Left lung (tissue), 10 donors: ENCODE measurements around the gene DCUN1D4. TPM values are rescaled to one million over a fixed set of nuclear protein-coding genes. Genes with fewer than 3 reads are reported as not detected.
A peak's percentile ranks its signal among the peaks of the same experiment; 100 is the strongest.

Source experiments
- ATAC-seq: fragments of 200-7000 bp; cut with Tn5 transposase; one replicate; pipeline ENCODE4 v1.9.1; 2020; ENCODE audit warnings: moderate library complexity
- DNase-seq, 4 donors: peaks; one replicate each; pipeline ENCODE4 v3.0.0-alpha.2; 2013 to 2020
- H3K27ac ChIP-seq, 2 donors: fragments of 200-600 bp; sonication (generic) in 1 of 2; one replicate each; pipeline versions ENCODE4 v1.5.0 to v1.8.0; 2020 to 2021
- H3K27me3 ChIP-seq, 2 donors: fragments of 200-600 bp; sonication (generic) in 1 of 2; one replicate each; pipeline versions ENCODE4 v1.5.0 to v1.8.0; 2020 to 2021
- H3K36me3 ChIP-seq, 2 donors: fragments of 200-600 bp; sonication (generic) in 1 of 2; one replicate each; pipeline versions ENCODE4 v1.5.0 to v1.8.0; 2020 to 2021
- H3K4me1 ChIP-seq, 2 donors: fragments of 200-600 bp; one replicate each; pipeline ENCODE4 v1.8.0; 2021
- H3K4me3 ChIP-seq, 2 donors: fragments of 200-600 bp; sonication (generic) in 1 of 2; one replicate each; pipeline versions ENCODE4 v1.5.0 to v1.8.0; 2020 to 2021; ENCODE audit warnings: mild to moderate bottlenecking in 1 of 2
- H3K9me3 ChIP-seq, 2 donors: fragments of 200-600 bp; sonication (generic) in 1 of 2; one replicate each; pipeline versions ENCODE4 v1.5.0 to v1.8.0; 2020 to 2021
- intact Hi-C, 2 donors: fragments of 100-400 bp; cut with DNase I; formaldehyde crosslinking; loops; one replicate each; pipeline versions ENCODE4 v1.11.2 to v1.14.2; 2022
- polyA plus RNA-seq, 6 donors: library from polyadenylated mRNA; unstranded; fragments of 120-200 nt; gene quantifications; one replicate each; pipeline ENCODE4 v1.2.1, GENCODE V29; 2013; ENCODE audit not compliant: insufficient read length in 6 of 6
- total RNA-seq, 2 donors: library from RNA; stranded (reverse); fragmentation: NEBNext Ultra II Directional; extraction: Animal tissue kit (Norgen Biotek cat#: 25700); gene quantifications; one replicate each; pipeline ENCODE4 v1.2.1, GENCODE V29; 2021
- TF ChIP-seq, protein P1 (sequence below), 2 donors: fragments of 200-600 bp; sonication (generic) in 1 of 2; IDR thresholded peaks; one replicate each; pipeline versions ENCODE4 v1.5.0 to v1.8.0; 2021; ENCODE audit warnings: antibody characterized with exemption in 2 of 2
- donor health status: DM: no; HTN: yes; CAD: no.
- donor health status: DM: no; HTN: no; CAD: no.

Gene DCUN1D4
- total and polyA plus RNA-seq, 8 donors: 31.6 to 54.6 (median 46.5) TPM

DNA sequence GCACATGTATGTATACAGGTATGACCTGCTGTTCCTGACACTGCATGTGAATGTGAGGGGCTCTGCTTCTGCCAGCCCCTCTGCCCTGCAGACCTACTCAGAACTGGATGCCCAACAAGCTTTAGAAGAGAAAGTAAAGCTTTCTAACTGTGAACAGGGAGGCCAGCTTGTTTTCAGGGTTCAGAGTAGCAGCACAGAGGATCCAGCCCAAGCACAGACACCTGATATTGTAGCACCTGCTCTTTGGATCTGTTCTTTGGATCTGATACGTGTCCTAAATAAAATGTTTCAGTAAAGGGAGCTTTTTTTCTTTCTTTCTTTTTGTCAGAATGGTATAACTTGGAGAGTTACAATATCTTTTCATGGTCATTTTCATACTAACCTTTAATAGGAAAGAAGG, 19.2 kb downstream of the DCUN1D4 start:
- ATAC-seq: no peak
- TF ChIP-seq, protein P1, sequence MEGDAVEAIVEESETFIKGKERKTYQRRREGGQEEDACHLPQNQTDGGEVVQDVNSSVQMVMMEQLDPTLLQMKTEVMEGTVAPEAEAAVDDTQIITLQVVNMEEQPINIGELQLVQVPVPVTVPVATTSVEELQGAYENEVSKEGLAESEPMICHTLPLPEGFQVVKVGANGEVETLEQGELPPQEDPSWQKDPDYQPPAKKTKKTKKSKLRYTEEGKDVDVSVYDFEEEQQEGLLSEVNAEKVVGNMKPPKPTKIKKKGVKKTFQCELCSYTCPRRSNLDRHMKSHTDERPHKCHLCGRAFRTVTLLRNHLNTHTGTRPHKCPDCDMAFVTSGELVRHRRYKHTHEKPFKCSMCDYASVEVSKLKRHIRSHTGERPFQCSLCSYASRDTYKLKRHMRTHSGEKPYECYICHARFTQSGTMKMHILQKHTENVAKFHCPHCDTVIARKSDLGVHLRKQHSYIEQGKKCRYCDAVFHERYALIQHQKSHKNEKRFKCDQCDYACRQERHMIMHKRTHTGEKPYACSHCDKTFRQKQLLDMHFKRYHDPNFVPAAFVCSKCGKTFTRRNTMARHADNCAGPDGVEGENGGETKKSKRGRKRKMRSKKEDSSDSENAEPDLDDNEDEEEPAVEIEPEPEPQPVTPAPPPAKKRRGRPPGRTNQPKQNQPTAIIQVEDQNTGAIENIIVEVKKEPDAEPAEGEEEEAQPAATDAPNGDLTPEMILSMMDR (IDR thresholded peaks at IDR 0.05): no peak
- H3K27ac ChIP-seq: no peak overlapping the region
- peaks cover 0 to 34% of the 10 kb centered on the region in 2 donors for H3K36me3 ChIP-seq
- no peak overlapping the region for H3K4me3 ChIP-seq
- H3K27me3 ChIP-seq: no peaks in the 10 kb centered on the region
- intact Hi-C loops: no loop called here
- DNase-seq: no peak
- no peaks in the 10 kb centered on the region for H3K9me3 ChIP-seq
- peaks cover 5 to 13% of the 10 kb centered on the region in 2 donors for H3K4me1 ChIP-seq

DNA sequence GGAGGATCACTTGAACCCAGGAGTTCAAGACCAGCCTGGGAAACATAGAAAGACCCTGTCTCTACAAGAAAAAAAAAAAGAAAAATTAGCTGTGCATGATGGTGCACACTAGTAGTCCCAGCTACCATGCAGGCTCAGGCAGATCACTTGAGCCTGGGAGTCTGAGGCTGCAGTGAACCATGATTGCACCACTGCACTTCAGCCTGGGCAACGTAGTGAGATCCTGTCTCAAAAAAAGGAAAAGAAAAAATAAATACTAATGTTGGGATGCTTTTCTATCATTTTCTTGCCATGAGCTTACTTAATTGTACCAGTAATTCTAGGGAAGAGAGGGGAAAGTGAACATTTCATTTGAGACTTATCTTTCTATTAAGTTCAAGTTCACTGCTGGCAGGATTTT, 19.8 kb downstream of the DCUN1D4 start:
- H3K4me1 ChIP-seq: peaks cover 5 to 13% of the 10 kb centered on the region in 2 donors
- H3K27ac ChIP-seq: no peak overlapping the region
- H3K27me3 ChIP-seq: no peaks in the 10 kb centered on the region
- TF ChIP-seq, protein P1 (IDR thresholded peaks at IDR 0.05): no peak
- no peaks in the 10 kb centered on the region for H3K9me3 ChIP-seq
- ATAC-seq (no peak), DNase-seq (no peak)
- H3K4me3 ChIP-seq: no peak overlapping the region
- intact Hi-C loops: no loop called here
- peaks cover 0 to 40% of the 10 kb centered on the region in 2 donors for H3K36me3 ChIP-seq

DNA sequence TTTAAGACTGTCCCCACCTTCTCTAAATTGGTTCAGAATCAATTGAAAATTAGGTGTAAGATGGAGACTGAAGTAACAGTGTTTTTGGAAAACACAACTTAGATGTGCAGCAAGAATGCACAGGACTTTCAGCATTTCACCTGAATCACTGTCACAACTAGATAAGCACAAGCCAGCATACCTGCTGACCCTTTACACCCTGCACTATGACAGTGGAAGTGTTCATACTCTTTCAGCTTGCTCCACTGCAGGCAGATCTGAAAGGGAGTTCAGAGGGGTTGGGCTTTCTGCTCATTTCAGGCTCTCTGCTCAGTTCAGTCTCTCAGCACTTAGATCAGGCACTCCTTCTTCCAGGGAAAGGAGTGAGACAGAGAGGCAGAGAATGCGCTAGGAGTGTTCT, 22.8 kb downstream of the DCUN1D4 start:
- ATAC-seq (no peak), DNase-seq (no peak)
- intact Hi-C loops: no loop called here
- H3K27ac ChIP-seq: no peak overlapping the region
- H3K9me3 ChIP-seq: no peaks in the 10 kb centered on the region
- H3K4me3 ChIP-seq: no peak overlapping the region
- H3K27me3 ChIP-seq: no peaks in the 10 kb centered on the region
- TF ChIP-seq, protein P1 (IDR thresholded peaks at IDR 0.05): no peak
- peaks cover 0 to 45% of the 10 kb centered on the region in 2 donors for H3K36me3 ChIP-seq
- H3K4me1 ChIP-seq: no peaks in the 10 kb centered on the region

DNA sequence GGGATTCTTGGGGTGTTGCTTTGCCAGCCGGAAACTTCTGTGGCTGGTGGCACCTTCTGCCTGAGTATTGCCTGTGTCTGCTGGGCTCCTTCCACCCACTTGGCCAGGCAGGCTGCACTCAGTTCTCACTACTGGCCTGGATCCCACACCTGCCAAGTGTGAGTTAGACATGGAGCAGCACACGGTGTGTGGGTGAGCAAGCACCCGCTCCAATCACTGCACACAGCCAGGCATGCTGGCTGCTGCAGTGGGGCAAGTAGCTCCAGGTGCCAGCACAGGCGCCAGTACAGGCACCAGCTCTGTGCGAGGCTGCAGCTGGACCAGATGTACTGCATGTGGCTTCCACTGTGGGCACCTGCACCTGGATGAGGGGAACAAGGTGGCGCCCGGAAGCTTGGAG, 23.9 kb downstream of the DCUN1D4 start:
- Histone ChIP-seq H3K27ac (no peak overlapping the region), H3K36me3 (peaks cover 0 to 50% of the 10 kb centered on the region in 2 donors), H3K9me3 (no peaks in the 10 kb centered on the region), H3K27me3 (no peaks in the 10 kb centered on the region), H3K4me3 (no peak overlapping the region), H3K4me1 (no peaks in the 10 kb centered on the region)
- TF ChIP-seq, protein P1 (IDR thresholded peaks at IDR 0.05): no peak
- intact Hi-C loops: no loop called here
- peak; percentile 84 for ATAC-seq
- no peak for DNase-seq

DNA sequence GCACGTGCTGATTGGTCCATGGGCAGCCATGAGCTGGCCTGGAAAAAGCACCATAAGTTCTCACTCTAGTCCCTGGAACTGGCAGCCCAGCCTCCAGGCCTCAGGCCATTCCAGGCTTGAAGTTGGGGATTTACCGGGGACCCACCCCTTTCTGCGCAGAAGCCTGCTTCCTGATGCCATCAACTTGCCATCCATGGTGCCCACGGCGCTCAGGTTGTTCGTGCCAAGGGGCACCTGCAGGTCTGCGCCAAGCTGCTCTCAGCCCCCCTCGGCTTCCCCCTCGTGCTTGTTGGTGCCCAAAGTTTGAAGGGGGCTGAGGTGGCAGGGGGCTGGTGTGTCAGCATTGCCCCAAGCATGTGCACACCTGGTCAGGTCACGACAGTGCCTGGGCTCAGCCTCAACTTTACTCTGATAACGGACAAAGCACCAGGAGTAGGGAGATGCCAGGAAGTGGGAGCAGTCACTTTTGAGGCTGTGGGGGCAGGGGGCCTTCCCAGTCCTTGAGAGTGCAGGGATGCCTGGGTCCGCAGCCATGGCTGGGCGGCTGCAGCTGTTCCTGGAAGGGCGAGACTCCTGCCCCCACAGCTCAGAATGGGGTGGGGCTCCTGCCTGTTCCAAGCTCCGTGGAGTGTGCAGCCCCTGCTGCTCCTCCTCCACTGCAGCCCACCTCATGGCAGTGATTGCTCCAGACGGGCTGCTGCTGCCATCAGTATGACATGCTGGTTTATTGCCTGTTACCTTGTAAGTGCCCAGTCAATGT, 24.9 kb downstream of the DCUN1D4 start:
- intact Hi-C loops: no loop called here

More for the DNA sequence above, 24.9 kb downstream of the DCUN1D4 start:
- DNase-seq: no peak
- H3K4me3 ChIP-seq: no peak overlapping the region
- H3K36me3 ChIP-seq: peaks cover 0 to 60% of the 10 kb centered on the region in 2 donors
- H3K27me3 ChIP-seq: no peaks in the 10 kb centered on the region
- no peaks in the 10 kb centered on the region for H3K4me1 ChIP-seq
- TF ChIP-seq, protein P1 (IDR thresholded peaks at IDR 0.05): no peak
- ATAC-seq: no peak
- no peak overlapping the region for H3K27ac ChIP-seq
- no peaks in the 10 kb centered on the region for H3K9me3 ChIP-seq
